Measurements from ENCODE around the gene CELSR3.

Gene CELSR3, protein sequence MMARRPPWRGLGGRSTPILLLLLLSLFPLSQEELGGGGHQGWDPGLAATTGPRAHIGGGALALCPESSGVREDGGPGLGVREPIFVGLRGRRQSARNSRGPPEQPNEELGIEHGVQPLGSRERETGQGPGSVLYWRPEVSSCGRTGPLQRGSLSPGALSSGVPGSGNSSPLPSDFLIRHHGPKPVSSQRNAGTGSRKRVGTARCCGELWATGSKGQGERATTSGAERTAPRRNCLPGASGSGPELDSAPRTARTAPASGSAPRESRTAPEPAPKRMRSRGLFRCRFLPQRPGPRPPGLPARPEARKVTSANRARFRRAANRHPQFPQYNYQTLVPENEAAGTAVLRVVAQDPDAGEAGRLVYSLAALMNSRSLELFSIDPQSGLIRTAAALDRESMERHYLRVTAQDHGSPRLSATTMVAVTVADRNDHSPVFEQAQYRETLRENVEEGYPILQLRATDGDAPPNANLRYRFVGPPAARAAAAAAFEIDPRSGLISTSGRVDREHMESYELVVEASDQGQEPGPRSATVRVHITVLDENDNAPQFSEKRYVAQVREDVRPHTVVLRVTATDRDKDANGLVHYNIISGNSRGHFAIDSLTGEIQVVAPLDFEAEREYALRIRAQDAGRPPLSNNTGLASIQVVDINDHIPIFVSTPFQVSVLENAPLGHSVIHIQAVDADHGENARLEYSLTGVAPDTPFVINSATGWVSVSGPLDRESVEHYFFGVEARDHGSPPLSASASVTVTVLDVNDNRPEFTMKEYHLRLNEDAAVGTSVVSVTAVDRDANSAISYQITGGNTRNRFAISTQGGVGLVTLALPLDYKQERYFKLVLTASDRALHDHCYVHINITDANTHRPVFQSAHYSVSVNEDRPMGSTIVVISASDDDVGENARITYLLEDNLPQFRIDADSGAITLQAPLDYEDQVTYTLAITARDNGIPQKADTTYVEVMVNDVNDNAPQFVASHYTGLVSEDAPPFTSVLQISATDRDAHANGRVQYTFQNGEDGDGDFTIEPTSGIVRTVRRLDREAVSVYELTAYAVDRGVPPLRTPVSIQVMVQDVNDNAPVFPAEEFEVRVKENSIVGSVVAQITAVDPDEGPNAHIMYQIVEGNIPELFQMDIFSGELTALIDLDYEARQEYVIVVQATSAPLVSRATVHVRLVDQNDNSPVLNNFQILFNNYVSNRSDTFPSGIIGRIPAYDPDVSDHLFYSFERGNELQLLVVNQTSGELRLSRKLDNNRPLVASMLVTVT (N-terminal part only)

DNA sequence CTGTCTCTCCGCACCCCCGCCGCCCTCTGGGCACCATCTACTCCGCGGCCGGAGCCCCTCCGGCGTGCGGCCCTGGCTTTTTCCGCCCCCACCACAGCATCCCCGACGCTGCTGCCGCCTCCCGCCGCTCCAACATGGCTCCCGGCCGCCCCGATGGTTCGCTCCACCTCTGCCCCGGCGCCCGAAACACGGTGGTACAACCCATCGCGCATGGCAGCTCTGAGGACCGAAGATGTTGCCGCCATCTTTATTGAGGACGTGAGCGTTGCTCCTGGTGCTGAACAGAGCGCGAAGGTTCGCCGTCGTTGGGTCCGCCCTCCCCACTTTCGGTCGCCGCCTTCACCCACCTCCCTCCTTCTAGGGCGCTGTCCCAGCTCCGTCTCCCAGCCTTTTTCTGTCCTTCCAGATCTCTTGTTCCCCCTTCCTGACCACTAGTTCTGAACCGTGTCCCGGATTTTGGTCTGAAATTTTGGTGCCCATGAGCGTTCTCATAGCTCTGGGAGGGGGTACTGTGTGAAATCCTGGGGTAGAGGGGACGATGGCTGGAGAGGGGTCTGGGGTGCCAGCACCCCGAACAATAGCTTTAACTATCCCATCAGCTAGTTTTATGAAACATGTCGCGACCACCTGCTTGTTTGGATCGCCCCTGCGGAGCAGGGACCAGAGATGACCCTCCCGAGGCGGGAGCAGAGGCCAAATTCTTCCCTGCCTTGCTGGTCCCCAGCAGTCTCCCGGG lies at the start of gene CELSR3:
Gene CELSR3 (minus strand): TSS at position 134 of the 736 bp plus-strand sequence. CDS start 252 bp downstream, outside the sequence.
- peak; percentile 89 for DNase-seq

DNA sequence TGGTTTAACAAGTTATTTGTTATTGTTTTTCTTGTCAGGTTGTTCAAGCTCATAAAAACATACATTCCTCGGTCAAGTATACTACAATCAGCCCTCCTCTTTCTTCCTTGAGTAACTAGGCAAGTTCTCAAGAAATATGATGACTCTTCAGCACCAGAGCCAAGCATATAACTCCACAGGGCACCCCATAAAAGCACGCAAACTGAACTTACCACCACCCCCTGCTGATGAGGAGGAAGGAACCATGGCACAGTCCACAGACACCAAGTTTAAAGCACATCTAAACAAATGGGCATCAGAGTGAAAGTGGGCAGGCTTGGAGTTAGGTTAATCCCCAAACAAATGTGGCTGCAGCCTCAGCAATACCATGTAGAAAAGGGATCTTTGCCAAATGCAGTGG lies 49.0 kb upstream of the CELSR3 start:
- no peak for DNase-seq

DNA sequence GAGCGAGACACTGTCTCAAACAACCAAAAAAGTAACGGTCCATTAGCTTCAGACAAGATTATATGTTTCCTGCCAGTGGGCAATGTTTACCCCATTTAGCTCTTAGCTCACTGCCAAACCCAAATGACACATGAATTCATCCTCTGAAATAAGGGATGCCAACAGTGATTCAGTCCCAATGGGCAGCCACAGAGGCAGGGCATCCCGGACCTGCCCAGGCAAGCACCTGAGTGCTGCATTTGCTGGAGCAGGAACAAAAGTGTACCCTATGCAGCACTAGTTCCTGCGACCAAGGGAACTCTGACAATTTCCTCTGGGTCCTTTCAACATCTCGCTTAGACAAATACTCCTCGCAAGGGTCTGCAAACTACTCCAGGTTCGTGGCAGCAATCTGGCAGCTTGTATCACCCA lies 46.4 kb upstream of the CELSR3 start:
- DNase-seq, result no peak

DNA sequence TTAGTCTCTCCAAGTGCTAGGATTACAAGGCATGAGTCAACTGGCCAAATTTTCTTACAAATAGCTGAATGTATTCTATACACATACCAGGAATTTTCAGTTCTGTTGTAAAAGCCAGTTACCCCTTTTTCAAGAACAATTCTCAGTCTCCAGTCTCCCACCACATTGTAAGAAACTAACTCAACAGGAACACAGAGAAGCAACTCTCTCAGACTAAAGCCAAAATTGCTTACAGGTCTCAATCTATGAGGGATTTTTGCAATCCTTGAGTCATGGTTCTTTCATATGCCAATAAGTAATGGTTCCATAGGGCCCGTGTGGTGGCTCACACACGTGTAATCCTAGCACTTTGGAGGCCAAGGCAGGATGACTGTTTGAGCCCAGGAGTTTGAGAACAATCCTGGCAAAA lies 45.8 kb upstream of the CELSR3 start:
- no peak for DNase-seq

DNA sequence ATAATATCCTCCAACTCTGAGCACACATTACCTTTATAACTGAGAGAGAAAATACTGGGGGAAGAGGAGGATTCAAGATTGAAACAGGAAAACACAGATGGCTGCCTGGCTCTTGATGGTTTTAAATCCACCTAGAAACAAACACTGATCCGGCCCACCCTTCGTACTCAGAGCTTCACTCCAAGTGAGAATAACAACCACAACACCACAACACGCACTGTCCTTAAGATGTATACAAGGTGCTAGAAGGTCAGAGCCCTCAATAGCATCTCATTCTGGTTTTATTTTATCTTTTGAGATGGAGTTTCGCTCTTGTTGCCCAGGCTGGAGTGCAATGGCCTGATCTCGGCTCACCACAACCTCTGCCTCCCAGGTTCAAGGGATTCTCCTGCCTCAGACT lies 44.5 kb upstream of the CELSR3 start:
- no peak for DNase-seq

DNA sequence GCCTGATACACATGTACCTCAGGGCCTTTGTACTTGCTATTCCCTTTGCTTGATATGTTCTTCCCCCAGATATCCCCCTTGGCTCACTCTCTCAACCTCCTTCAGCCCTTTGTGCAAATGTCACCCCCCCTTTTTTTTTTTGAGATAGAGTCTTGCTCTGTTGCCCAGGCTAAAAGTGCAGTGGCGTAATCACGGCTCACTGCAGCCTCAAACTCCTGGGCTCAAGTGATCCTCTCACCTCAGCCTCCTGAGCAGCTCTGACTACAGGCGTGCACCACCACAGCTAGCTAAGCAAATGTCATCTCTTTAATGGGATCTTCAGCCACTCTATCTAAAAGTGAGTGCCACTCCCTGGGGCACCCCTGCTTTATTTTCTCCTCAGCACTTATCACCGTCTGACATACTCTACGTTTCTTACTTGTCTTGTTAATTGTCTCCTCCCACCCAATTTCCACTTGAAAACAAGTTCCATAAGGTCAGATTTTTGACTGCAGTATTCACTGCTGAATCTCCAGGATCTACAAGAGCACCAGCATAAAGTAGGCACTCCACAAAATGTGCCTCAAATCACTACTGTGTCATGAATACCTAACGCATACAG lies 39.7 kb upstream of the CELSR3 start:
- no peak for DNase-seq

DNA sequence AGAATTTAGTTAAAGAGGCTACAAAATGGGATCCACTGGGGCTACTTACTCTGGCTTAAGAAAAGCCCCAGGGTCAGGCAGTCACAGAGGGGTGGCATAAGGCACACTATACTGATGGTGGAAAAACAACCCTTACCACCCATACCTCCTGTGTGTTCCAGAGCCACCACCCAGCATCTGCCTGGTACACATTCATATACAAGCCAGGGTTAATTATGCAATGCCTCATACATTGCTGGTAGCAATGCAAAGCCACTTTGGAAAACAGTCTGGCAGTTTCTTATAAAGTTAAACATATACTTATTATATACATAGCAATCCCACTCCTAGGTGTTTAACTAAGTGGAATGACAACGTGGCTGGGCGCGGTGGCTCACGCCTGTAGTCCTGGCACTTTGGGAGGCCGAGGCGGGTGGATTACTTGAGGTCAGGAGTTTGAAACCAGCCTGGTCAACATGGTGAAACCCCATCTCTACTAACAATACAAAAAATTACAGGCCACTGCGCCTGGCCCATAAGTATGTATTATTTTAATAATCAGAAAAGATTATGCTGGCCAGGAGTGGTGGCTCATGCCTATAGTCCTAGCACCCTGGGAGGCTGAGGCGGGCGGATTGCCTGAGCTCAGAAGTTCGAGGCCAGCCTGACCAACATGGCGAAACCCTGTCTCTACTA lies 38.2 kb upstream of the CELSR3 start:
- no peak for DNase-seq

DNA sequence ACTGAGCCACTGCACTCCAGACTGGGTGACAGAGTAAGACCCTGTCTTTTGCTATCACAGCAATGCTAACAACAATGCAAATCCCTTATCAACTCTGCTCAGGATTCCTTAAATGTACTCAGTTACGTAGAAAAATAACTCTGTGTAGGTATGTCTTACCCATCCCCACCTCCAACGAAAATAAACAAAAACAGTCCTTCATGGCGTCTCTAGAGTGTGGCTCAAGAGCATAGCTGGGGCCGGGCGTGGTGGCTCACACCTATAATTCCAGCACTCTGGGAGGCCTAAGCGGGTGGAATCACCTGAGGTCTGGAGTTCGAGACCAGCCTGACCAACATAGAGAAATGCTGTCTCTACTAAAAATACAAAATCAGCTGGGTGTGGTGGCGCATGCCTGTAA lies 36.2 kb upstream of the CELSR3 start:
- no peak for DNase-seq

DNA sequence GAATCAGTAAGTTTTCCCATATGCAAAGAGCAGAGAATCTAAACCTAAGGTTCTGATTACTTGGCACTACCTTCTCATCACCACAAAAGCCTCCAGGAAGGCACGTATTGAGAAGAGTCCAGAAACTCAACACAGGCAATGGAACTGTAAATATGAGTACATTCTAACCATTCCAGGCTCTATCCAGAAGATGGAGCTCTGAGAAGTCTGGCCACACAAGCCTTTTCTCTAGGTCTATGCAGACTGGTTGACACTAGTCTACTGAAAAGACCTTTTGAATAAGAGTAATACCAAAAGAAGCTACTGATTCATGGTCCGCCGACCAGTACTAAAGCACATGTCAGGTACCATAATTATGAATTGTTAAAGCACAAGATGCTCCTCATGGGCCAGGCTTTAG lies 35.3 kb upstream of the CELSR3 start:
- DNase-seq, result no peak

DNA sequence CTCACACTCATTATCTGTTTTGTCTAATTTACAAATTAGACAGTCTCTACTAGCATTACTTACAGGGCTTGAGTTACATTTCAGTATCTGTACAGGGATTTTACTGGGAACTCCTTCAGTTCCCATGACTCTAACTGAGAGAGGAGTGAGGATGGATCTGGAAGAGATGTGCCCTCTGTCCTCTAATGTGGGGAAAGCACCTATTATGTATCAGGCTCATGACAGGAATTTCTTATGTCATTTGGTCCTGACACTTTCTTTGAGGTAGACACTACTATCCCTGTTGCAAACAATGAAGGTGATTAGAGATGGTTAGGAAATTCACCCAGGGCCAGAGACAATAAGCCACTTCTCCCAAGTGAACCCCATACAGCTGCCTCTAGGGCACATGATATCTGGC lies 33.9 kb upstream of the CELSR3 start:
- DNase-seq, result no peak

DNA sequence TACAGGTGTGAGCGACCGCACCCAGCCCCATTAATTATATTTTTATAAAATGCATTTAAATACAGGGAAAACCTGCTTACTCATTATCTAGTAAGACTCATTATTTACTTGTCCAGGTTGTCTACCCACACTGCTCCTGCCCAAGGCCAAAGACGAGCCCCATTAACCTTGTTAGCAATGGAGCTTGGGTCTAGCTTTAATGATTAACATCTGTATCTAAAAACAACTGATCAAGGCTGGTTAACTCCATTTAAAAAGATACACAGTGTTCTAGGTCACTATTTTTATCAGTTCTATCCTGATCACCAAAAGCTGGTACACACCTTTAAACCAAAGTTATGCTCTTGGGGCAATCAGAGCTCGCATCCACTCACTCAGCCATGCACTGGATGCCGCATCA lies 33.5 kb upstream of the CELSR3 start:
- no peak for DNase-seq

DNA sequence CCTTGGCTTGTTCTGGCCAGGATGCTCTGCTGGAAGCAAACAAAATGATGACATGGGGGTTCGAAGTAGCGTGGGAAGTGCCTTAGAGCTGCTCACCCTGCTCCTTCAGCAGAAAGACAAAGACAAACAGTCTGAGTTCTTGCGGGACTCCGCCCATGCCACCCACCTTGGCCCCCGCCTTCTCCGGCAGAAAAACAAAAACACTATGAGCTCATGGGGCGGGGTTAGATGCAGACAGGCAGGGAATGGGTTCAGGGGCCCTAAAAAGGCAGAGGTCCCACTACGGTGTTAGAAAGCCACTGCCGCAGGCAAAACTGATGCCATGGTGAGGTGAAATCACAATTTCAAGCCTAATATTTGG lies 32.7 kb upstream of the CELSR3 start:
- no peak for DNase-seq

DNA sequence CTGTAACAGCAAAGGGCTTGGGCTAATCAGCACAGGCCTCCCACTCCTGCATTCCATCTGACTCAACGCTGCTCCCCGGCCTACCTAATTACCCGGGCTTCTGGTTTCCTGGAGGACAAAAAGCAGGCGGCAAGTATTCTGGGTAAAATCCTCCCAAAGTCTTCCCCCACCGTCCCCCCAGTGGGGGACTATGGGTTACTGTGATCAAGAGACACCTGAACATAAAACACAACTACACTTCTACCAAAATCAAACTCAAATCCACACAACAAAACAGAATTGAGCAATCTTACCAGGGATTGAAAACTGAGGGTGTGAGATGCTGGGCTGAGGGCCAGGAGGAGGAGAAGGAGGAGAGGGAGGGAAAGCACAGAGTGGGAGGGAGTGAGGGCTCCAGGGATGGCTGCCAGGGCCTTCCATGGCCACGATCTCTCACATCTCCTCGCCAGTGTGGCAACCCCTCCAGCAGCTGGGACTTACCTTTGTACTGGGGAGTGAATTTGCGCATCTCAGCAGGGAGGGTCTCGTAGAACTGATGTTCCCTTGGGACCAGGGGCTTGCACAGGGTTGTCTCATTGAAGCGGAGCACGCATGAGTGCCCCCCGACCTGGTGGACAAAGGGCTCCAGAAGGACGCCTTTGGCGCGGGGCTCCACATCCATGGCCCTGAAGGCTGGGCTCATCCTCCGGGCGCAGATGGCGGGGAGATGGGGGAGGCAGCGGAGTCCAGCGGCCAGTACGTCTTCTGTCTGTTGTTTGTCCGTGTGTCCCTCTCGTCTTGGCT lies 32.1 kb upstream of the CELSR3 start:
- DNase-seq, result no peak

DNA sequence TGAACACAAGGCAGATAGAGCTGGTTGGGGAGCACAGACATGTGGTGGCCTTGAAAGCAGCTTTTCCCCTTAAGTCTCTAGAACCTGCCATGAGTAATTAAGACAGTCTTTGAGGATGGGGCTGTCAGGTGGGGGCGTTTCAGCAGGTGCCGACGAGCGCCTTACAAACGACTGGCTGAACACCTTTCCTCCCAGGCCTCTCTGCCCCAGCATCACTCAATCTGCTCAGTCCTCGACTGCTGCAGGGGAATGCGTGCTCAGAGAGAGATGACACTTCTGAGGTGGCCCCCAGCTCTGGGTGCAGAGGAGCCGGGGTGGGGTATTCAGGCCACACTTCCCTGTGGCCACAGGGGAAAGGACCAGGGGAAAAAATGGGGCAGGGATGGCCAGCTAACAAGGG lies 31.1 kb upstream of the CELSR3 start:
- DNase-seq, result no peak

DNA sequence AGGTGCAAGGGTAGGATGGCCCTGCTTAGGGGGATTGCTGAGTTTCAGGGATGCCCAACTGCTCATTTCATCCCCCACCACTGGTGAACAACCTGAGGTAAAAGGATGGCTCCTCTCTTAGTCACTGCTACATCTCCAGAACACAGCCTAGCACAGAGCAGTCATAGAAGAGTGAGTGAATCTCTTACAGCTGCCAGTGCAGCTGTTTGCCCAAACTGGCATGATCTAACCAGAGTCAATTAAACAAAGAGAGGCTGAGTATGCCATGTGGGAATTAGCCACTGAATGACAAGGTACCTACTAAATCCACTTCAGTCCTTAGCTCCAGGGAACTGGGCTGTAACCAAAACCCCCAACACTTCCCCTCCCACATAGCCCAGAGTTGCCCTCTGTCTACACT lies 29.9 kb upstream of the CELSR3 start:
- DNase-seq, result no peak

DNA sequence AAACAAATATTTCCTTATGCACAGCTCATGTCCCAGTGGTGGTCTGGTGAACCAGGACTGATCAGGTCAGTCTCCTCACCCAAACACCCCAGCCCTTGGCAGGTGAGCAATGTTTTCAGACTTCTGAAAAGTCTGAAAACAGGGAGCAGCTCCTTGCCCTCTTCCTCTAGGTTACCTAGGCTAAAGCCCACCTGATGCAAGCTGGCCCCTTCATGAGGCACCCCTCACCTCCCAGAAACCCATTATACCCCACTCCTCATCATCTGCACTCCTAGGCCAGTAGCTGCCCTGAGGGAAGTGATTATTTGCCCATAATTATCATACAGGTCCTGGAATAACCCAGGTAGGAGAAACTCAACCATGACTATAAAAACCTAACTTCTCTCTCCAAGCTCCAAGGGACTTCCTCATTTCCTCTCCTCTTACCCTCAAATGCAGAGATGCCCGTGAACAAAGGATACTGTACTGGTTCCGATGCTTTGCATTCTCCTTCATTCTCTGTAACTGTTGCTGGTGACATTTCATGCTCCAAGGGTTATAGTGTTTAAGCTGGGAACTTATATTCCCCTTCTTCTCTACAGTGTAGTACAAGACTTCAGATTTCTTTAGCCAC lies 28.3 kb upstream of the CELSR3 start:
- DNase-seq, result no peak

DNA sequence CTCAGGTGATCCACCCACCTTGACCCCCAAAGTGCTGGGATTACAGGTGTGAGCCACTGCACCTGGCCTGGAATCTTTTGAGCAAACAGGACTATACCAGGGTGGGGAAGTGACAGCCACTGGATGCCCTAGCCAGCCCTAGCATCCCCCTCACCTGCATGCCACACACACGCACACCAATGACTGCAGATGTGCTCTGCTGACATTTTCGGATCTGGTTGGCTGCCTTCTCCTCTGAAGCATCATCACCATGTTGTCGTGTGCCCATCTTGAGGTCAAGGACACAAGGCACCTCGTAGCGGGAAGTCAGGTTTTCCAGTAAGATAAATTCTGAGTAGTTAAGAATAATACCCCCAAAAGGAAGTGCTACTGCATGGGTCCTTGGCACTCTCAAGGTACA lies 26.7 kb upstream of the CELSR3 start:
- DNase-seq, result no peak

DNA sequence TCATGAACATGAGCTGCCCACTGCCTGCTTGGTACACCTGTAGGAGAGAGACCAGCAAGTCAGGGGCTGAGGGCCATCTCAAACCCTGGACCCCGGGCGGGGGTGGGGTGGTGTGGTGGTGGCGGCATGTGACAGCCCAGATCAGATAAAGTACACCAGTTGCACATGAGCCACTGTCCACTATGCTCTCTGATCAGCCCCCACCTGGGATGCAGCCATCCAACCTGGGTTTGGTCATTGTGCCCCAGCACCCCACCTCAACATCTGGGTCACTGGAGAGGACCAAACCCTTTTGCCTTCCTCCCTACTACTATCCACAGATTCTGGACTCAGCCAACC lies 26.0 kb upstream of the CELSR3 start:
- no peak for DNase-seq

DNA sequence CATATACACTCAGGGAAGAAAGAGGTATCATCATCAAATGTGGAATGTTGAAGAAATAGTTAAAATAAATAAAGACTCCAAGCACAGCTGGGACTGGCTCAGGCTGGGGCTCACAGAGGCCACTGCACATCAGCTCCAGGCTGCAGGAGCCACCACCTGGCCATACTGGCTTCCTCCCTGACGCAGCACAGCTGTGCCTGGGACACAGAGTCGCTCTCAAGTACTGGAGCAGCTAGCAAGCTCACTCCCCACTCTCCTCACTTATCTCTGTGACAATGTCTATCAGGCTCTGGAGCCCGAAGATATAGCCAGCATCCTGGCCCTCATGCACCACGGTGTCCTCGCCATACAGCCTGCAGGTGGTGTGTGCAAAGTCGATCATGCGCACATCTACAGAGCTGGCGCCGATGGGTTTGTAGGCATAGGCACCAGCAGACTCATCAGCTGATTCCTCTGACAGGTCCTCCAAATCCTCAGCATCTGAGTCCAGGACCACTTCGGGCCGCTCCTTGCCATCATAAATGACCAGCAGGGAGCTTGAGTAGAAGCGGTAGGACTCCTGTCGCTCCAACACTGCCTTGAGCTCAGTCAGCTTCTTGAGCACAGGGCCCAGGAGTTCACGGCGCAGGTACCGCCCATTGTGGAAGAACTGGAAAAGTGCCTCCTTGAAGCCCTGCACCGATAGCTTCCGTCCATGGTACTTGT lies 25.5 kb upstream of the CELSR3 start:
- no peak for DNase-seq

DNA sequence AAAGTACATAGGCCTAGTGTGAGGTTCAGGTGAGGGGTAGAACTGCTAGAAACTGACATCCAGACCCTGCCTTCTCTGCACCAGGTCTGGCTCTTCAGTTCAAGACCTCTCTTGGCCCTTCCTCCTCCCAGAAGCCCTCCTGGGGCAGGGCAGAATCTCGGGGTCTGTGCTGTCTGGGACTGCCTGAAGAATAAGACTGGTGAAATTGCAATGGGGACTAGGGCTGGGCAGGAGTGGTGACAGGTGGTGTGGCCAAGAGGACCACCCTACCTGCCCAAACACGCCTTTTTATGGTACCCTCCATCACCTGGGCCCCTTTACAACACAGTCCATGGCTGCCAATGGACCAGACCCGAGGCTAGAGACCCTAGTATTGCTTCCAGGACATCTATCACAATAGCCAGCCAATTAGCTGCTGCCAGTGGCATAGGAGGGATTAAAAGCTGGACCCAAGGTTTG lies 24.6 kb upstream of the CELSR3 start:
- DNase-seq, result no peak

Measured in NCI-H146 (cell line).